Activated CD8-positive, alpha-beta memory T cell treated with anti-CD3 and anti-CD28 coated beads, Interleukin-2, amount 50 U/mL, for 4 hours (primary cell): ENCODE measurements around the gene MAEA.
"Not testable (repeated sequence)": the region's sequence is repeated elsewhere in the genome, so short reads cannot be mapped to it uniquely, and the experiment has no call there.

ENCODE experiments used
- DNase-seq: peaks from one replicate; pipeline ENCODE4 v3.0.0-alpha.2; 2020

MAEA gene

DNA sequence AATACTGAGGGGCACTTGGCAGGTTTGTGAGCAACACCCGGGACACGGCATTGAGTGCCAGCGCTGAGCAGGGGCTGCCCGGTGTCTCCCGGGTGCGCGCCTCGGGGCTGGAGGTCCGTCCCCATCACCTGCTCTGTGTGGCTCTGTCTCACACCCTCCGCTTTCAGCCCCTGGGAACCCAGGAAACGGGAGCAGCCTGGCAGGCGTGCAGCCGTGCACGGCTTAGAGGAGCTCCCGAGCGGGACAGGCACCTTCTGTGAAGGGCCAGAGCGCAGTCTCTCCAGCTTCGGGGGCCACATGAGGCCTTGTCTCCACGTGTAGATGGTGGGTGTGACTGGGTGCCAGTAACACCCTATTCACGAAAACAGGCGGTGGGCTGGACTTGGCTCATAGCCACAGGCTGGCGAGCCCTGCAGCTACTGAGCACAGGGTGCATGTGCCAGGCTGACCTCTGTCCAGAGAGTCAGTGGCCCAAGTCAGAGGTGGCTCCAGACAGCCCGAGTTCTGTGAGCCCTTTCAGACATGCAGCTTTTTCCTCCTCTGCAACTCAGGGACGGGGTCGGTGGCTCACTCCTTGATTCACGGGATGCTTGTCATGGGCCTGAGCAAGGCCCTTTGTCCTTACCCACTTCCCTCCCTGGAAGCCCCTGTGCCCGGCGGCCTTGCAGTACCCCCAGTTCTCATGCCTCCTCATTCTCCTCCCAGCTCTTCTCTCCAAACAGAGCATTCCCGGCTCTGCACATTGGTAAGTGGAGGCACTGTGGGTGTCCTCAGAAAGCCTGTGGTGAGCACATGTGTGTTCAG, 80.8 kb downstream of the MAEA start:
- DNase-seq, result no peak

DNA sequence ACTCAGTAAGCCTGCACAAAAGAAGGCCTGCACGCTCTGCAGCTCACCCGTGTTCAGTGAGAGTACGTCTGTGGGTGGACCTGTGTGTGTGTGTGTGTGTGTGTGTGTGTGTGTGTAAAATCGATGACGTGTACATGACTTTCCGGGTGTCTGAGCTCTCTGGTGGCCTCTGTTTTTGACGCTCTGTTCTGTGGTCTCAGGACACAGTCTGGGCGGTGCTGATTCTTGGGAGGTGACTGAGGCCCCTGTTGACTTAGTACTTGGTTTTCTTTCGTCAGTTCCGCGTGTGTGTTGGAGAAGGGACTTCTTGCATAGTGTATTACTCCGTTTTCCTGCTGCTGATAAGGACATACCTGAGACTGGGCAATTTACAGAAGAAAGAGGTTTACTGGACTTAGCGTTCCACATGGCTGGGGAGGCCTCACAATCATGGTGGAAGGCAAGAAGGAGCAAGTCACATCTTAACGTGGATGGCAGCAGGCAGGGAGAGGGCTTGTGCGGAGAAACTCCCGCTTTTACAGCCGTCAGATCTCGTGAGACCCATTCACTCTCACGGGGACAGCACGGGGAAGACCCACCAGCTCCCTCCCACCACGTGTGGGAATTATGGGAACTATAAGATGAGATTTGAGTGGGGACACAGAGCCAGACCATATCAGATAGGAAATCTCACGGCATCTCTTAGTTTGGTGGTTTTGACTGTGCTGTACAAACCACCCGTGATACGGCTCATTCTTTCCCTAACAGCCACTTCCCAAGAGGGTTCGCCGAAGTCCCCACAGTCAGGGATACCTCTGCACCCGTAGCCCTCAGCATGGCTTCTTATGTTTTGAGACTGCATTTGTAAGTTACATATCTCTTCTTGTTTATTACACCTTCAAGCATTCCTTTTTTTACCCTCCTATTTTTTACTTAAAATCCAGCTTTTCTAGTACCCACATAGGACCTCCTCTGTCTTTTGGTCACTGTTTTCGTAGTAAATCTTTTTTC, 81.8 kb downstream of the MAEA start:
- no peak for DNase-seq

GRCh38 chr4:1372576-1372975, 82.9 kb downstream of the MAEA start:
- DNase-seq, result not testable (repeated sequence)

- DNase-seq, result peak; percentile 11
Observed at GRCh38 chr4:1373892-1374705, 84.4 kb downstream of the MAEA start.

- DNase-seq, result no peak
Observed at GRCh38 chr4:1374706-1375045, 85.0 kb downstream of the MAEA start.

DNA sequence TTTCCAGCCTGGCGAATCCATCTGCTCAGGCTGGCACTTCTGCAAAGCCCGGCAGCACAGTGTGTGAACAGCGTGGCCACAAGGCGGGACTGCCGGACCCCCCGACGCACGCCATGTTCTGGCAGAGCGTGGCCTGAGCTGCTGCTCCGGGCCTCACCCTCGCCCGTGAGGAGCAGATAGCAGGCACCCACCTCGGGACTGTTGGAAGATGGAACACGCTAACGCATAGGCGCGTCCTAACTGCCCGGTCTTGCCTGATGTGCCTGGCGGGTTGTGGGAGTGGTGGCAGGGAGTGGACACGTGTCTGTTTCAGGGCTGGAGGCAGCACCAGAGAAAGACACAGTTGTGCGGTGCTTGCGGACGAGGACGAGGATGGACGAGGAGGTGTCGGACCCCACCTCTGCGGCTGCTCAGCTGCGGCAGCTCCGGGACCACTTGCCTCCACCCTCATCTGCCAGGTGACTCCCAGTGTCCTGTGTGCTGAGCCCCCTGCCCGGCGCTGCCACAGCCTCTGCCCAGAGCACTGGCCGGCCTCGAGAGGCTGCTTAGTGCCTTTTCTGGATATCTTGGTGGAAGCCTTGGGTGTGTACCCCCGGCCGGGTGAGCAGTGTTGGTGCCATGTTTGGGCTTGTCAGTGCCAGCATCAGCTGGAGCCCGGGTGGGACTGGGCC, 85.5 kb downstream of the MAEA start:
- no peak for DNase-seq

DNA sequence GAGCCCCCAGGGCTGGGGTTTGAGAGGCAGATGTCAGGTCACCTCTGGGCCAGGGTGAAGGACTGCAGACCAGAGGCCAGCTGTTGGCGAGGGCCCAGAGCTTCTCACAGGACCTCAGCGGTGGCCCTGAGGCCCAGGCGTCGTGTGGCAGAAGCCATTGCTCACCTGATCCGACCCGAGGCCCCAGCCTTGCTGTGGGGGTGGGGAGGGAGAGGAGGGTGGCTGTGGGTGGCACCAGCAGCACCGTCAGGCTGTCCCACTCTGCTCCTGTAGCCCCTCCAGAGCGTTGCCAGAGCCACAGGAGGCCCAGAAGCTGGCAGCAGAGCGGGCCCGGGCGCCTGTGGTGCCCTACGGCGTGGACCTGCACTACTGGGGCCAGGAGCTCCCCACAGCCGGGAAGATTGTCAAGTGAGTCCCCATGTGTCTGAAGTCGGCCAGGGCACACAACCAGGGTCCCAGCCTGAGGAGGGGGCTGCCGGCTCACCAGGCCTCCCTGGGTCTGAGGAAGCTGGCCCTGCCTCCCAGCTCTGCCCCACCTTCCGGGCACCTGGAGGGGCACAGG, 86.2 kb downstream of the MAEA start:
- no peak for DNase-seq

DNA sequence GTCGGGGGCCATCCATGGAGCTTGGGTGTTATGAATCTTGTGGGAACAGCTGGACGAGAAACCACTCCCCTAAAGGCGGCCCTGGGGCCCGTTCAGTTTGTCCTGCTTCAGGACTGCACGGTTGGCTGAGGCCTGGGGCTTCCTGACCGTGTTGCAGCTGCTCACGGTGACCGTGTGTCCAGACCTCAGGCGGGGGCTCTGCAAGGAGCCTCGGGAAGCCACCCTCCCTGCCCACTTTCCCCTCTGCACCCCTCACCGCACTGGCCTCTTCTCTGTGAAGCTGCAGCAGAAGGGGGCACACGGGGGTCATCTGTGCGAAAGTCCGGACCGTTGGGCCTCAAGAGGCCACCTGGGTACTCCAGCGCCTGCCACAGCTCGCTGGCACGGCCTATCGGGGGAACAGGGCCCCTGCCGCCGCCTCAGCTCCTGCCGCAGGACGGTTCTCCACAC, 86.7 kb downstream of the MAEA start:
- DNase-seq, result no peak

DNA sequence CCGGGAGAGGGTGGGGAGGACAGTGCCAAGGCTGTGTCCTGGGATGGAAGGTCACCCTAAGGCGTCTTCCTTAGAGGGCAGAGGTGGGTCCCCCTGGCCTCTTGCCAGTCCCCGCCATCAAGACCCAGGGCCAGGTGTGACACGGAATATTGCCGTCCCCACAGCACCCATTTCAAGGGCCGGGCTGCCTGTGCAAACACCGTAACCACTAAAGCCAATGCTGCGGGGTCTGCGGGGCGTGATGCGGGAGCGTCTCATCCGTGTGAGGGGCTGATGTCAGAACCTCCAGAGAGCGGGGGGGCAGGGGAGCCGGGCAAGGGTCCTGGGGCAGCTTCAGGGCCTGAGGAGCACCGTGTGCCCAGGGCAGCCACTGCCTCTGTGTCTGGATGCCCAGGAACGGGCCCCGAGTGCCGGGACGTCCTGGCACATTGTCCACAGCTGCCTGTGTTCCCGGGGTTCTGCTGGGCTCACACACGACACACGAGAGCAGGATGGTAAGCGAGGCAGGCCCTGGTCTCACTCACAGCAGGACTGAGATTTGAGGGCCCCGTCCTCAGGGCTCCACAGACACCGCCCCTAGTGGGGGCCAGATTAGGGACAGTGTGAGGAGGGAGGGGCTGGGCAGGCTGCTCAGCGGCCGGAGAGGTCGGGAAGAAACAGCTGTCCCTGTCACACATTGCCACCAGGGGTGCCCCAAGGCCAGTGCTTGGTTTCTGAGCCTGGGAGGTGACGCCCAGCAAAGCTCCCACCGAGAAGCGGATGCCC, 87.3 kb downstream of the MAEA start:
- DNase-seq, result no peak

GRCh38 chr4:1377606-1378261, 88.0 kb downstream of the MAEA start:
- no peak for DNase-seq

- no peak for DNase-seq
Observed at GRCh38 chr4:1378559-1379231, 89.0 kb downstream of the MAEA start.

- DNase-seq, result no peak
Observed at GRCh38 chr4:1379351-1379781, 89.7 kb downstream of the MAEA start.

- no peak for DNase-seq
Observed at GRCh38 chr4:1379801-1380331, 90.2 kb downstream of the MAEA start.

DNA sequence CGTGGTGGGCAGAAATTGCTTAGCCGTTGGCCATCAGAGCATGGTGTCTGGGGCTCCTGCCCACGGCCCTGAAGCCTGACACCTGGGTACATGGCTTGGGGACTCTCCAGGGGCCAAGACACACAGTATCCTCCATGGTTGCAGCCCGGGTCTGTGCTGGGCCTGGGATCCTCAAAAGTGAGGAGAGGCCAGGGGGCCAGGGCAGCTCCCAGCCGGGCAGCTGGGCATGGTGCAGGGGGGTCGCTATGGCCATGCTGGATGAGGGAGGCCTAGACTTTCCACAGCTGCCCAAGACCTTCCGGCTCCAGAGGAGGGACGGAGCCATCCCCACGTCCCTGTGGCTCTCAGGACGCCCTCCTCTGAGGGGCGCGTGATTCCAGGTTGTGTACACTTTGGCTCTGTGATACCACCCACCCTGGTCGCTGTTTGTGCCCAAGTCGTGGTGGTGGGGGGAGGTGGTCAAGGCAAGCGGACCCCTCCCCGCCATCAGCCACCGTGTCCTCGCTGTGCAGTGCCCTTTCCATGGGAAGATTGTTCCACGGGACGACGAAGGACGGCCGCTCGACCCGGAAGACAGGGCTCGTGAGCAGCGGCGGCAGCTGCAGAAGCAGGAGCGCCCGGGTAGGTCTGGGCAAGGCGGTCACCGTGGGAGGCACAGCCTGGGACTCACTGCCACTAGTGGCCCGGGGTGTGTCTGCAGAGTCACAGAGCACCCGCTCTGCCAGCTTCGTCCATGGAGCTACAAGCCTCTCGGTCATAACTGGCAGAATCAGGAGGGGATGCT, 90.9 kb downstream of the MAEA start:
- no peak for DNase-seq

DNA sequence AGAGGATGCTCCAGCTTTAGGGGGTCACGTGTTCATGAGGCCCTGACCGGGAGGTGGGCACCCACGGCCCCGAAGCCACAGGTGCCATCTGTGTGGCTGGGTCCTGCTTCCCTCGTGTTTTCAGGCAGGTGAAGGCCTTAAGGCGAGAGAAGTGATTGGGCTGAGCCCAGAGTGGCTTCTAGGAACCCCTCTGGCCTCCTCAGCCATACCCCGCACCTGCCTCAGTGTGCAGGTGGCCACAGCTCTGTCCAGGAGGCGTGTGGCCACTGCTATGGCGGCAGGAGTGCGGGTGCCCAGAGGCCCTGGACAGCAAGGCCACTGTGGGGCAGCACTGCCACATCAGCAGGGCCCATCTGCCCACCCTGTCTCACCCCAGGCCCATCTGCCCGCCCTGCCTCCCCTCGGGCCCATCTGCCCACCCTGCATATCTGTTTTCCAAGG, 91.5 kb downstream of the MAEA start:
- DNase-seq, result no peak

DNA sequence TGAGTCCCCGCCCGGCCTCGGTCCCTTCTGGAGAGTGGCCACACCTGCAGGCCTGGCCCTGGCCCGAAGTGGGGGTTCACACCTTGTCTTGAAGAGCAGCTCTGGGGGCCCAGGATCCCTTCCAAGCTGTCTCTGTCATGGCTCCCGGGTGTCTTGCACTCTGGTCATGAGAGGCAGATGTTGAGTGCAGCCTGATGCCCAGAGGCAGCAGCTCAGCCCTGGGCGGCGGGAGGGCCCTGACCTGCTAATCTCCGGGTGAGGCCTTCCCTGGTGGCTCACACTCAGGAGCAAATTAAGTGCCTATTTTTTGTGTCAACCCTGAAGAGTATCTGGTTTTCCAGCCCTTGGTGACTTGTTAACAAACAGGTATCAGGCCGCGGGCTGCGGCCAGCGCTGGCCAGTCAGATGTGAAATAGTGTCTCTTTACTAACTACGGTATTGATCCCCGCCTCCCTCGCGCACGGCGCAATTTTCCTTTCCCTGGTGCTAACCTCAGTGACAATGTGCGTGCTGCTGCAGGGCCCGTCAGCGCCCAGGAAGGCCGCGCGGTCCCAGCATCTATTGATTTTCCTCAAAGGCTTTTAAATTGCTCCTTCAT, 92.4 kb downstream of the MAEA start:
- DNase-seq, result no peak

DNA sequence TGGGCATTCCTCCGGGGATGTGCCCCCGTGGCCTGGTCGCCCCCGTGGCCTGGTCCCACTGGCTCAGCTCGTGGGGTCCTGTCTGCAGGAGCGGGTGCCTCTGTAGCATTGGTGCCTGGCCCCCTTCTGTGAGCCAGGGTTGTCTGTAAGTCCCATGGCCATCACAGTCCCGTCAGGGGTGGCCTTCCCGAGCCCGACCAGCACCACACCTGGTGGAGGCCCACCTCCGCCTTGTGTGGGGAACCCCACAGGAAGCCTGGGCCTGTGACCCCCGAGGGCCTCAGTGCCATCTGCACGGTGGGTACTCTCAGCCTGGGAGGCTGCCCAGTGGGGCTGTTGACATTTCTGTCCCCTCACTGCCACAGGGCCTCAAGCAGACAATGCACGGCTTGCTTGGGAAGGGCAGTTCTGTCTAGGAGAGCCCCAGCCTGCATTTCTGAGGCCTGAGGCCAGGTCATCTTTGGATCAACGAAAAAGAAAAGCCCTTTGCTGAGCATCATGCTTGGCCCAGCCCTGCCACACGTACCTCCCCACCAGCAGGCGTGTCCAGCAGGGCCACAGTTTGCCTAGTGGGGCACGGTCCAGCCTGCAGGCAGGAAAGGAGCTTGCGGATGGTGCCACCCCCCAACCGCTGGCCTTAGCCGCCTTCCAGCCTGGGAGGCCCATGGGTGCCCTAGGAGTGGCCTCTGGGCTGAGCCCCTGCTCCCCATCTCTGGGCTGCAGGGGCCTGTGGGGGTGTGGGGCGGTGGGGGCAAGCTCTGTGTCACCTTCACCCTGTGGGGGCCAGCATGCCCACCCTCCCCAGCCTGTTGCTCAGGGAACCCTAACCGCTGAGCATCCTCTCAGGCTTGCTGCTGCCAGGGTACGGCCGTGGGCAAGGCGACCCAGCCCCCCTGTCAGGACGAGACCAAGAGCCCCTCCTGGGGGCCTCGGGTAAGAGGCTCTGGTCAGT, 93.4 kb downstream of the MAEA start:
- DNase-seq, result no peak
